KMS-11 (cell line): ENCODE data around the gene DNM3.

Source experiments
- H2AFZ ChIP-seq: fragments of 200-600 bp; sonication (generic); 2 replicates; pipeline ENCODE4 v1.6.1; 2016; ENCODE audit warnings: antibody characterized with exemption, mixed run types, low read depth
- H3K27ac ChIP-seq: fragments of 200-600 bp; sonication (generic); 2 replicates; pipeline ENCODE4 v1.6.1; 2016; ENCODE audit warnings: mild to moderate bottlenecking, mixed run types
- H3K27me3 ChIP-seq: fragments of 200-600 bp; sonication (generic); 2 replicates; pipeline ENCODE4 v1.6.1; 2017; ENCODE audit warnings: mild to moderate bottlenecking, low read depth, mixed run types, moderate library complexity; ENCODE audit not compliant: insufficient read depth
- H3K36me3 ChIP-seq: fragments of 200-600 bp; sonication (generic); 2 replicates; pipeline ENCODE4 v1.6.1; 2017; ENCODE audit warnings: mild to moderate bottlenecking, mixed run types; ENCODE audit not compliant: insufficient read depth
- H3K4me1 ChIP-seq: fragments of 200-600 bp; sonication (generic); 2 replicates; pipeline ENCODE4 v1.6.1; 2016; ENCODE audit warnings: mild to moderate bottlenecking, low read depth, mixed run types; ENCODE audit not compliant: poor library complexity, severe bottlenecking
- H3K4me2 ChIP-seq: fragments of 200-600 bp; sonication (generic); 2 replicates; pipeline ENCODE4 v1.7.0; 2016; ENCODE audit warnings: mild to moderate bottlenecking, mixed run types
- H3K4me3 ChIP-seq: fragments of 200-600 bp; sonication (generic); IDR thresholded peaks from 2 replicates; pipeline ENCODE4 v1.6.1; 2017; ENCODE audit warnings: low read depth, low read length, mixed read lengths; ENCODE audit not compliant: insufficient read depth
- H3K79me2 ChIP-seq: fragments of 200-600 bp; sonication (generic); 2 replicates; pipeline ENCODE4 v1.6.1; 2016; ENCODE audit warnings: low read depth, mixed run types; ENCODE audit not compliant: insufficient read depth
- H3K9ac ChIP-seq: fragments of 200-600 bp; sonication (generic); 2 replicates; pipeline ENCODE4 v1.6.1; 2016; ENCODE audit warnings: mild to moderate bottlenecking, mixed run types
- H4K20me1 ChIP-seq: fragments of 200-600 bp; sonication (generic); 2 replicates; pipeline ENCODE4 v1.6.1; 2016; ENCODE audit warnings: mild to moderate bottlenecking, mixed run types; ENCODE audit not compliant: insufficient read depth
- TF ChIP-seq, protein P1 (sequence below): fragments of 200-600 bp; sonication (generic); conservative IDR thresholded peaks from 2 replicates; pipeline ENCODE4 v1.6.1; 2017; ENCODE audit warnings: low read depth, mild to moderate bottlenecking, antibody characterized with exemption, low read length, moderate library complexity, mixed read lengths

DNM3 gene

DNA sequence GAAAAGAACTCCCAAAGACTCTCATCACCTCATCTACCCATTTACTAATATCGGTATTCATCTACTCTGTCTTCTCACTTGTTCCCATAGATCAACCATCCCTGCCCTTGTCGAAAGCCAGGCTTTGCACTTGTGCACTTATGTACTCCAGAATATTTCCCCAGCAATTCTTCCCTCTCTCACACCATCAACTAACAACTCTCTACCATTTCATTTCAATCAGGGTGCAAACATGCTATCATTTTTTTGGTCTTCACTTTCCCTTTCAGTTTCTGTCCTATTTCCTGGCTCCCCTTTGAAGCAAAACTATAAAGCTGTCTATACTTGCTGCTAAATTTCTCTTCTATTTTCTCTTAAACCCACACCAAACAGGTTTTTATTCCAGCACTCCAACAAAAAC is 585.9 kb downstream of the DNM3 start:
- no peak overlapping the region for H3K27ac ChIP-seq
- TF ChIP-seq, protein P1, sequence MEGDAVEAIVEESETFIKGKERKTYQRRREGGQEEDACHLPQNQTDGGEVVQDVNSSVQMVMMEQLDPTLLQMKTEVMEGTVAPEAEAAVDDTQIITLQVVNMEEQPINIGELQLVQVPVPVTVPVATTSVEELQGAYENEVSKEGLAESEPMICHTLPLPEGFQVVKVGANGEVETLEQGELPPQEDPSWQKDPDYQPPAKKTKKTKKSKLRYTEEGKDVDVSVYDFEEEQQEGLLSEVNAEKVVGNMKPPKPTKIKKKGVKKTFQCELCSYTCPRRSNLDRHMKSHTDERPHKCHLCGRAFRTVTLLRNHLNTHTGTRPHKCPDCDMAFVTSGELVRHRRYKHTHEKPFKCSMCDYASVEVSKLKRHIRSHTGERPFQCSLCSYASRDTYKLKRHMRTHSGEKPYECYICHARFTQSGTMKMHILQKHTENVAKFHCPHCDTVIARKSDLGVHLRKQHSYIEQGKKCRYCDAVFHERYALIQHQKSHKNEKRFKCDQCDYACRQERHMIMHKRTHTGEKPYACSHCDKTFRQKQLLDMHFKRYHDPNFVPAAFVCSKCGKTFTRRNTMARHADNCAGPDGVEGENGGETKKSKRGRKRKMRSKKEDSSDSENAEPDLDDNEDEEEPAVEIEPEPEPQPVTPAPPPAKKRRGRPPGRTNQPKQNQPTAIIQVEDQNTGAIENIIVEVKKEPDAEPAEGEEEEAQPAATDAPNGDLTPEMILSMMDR: no peak
- H3K4me1 ChIP-seq: peaks cover 4% of the 10 kb centered on the region
- no peak overlapping the region for H3K4me3 ChIP-seq
- no peaks in the 10 kb centered on the region for H3K79me2 ChIP-seq
- H2AFZ ChIP-seq: no peak overlapping the region
- H3K27me3 ChIP-seq: no peaks in the 10 kb centered on the region
- no peak overlapping the region for H3K9ac ChIP-seq
- no peaks in the 10 kb centered on the region for H3K36me3 ChIP-seq
- no peaks in the 10 kb centered on the region for H4K20me1 ChIP-seq
- H3K4me2 ChIP-seq: no peak overlapping the region

DNA sequence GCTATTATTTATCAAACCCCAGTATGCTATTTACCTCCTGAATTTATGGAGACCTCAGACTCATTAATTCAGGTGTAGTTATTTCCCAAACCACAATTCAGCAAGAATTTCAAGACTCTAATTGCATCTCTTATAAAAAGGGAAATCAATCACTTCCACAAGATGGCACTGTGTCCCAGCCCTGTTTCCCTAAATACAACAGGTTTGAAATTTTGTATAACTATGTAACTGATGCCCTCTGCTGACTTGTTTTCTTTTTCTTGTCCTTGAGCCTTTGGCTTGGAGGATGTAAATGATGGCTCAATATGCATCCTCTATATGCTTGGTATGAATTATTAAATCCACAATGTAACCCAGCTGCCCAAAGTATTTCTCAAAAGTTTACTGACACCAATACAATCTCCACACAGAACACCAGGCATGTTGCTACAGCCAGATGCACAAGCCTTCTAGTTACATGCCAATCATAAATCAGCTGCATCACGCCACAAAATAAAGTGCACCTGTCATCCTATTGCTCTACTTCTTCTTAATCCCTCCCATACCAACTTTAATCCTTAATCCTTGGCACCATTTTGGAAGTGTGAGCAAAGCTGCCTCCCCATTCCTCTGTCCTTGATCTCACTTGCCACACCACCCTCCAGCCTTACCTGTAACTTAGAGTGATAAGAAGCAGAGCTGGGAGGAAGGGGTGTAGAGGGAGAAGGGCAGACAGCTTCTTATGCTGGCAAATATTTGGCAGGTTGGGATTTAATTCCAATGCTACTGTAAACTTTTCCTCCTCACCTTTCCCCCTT is 588.2 kb downstream of the DNM3 start:
- Histone ChIP-seq H3K27ac (no peak overlapping the region), H4K20me1 (no peaks in the 10 kb centered on the region), H3K4me3 (no peak overlapping the region), H3K4me2 (no peak overlapping the region), H3K4me1 (peaks cover 4% of the 10 kb centered on the region), H3K9ac (no peak overlapping the region), H3K79me2 (no peaks in the 10 kb centered on the region), H3K27me3 (no peaks in the 10 kb centered on the region), H3K36me3 (no peaks in the 10 kb centered on the region), H2AFZ (no peak overlapping the region)
- TF ChIP-seq, protein P1: peak; percentile 83

DNA sequence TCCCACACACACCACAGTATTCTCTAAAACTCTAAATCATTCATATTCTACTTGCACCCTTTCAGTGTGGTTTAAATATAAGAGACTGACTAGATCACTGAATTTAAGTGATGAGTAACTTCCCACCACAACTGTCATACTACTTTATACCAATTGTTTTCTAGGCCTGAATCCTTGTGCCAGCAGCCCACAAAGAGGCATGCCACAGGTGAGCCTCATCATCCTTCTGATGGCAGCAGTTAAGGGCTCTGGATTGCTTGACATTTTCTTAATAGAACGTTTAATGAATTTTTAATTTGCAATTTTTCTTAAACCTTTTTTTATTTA is 588.8 kb downstream of the DNM3 start:
- Histone ChIP-seq H3K9ac (no peak overlapping the region), H3K36me3 (no peaks in the 10 kb centered on the region), H3K79me2 (no peaks in the 10 kb centered on the region), H3K27me3 (no peaks in the 10 kb centered on the region), H3K4me3 (no peak overlapping the region), H3K4me2 (no peak overlapping the region), H3K4me1 (peaks cover 4% of the 10 kb centered on the region), H2AFZ (no peak overlapping the region), H4K20me1 (no peaks in the 10 kb centered on the region), H3K27ac (no peak overlapping the region)
- TF ChIP-seq, protein P1: no peak

DNA sequence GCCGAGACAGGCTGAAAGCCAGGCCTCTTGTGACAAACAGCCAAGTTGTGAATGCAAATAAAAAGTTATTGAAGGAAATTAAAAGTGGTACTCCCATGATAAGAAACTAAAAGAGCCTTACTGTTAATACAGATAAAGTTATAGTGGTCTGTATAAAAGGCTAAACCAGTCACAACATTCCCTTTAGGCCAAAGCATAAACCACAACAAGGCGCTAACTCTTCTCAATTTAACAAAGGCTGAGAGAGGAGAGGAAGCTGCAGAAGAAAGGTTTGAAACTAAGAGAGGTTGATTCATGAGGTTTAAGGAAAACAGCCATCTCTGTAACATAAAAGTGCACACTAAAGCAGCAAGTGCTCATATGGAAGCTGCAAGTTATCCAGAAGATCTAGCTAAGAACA is 589.9 kb downstream of the DNM3 start:
- Histone ChIP-seq H3K27me3 (no peaks in the 10 kb centered on the region), H3K4me2 (no peak overlapping the region), H2AFZ (no peak overlapping the region), H3K79me2 (no peaks in the 10 kb centered on the region), H3K4me3 (no peak overlapping the region), H3K27ac (no peak overlapping the region), H3K4me1 (peaks cover 4% of the 10 kb centered on the region), H3K9ac (no peak overlapping the region), H4K20me1 (no peaks in the 10 kb centered on the region), H3K36me3 (no peaks in the 10 kb centered on the region)
- TF ChIP-seq, protein P1: no peak
